ENCODE measurements around the gene IL1RAPL2.

Gene IL1RAPL2

DNA sequence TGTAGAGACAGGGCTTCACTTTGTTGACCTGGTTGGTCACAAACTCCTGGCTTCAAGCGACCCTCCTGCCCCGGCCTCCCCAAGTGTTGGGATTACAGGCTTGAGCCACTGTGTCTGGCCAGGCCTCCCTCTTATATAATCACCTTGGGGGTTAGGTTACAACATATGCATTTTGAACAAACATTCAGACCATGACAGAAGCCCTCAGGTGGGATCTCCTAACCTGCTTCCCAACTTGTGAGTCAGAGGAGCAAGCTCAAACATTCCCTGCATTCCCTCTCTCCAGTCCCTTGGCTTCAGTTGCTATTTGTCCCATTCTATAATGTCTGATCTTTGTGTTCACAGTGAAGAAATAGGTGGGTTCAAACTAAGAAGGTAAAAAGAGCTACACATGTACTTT lies 1179.9 kb downstream of the IL1RAPL2 start:
- TF ChIP-seq, protein P1, sequence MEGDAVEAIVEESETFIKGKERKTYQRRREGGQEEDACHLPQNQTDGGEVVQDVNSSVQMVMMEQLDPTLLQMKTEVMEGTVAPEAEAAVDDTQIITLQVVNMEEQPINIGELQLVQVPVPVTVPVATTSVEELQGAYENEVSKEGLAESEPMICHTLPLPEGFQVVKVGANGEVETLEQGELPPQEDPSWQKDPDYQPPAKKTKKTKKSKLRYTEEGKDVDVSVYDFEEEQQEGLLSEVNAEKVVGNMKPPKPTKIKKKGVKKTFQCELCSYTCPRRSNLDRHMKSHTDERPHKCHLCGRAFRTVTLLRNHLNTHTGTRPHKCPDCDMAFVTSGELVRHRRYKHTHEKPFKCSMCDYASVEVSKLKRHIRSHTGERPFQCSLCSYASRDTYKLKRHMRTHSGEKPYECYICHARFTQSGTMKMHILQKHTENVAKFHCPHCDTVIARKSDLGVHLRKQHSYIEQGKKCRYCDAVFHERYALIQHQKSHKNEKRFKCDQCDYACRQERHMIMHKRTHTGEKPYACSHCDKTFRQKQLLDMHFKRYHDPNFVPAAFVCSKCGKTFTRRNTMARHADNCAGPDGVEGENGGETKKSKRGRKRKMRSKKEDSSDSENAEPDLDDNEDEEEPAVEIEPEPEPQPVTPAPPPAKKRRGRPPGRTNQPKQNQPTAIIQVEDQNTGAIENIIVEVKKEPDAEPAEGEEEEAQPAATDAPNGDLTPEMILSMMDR (conservative IDR thresholded peaks at IDR 0.05; ENCODE audit: low read depth, low read length): no peak
- no peak for DNase-seq (ENCODE audit: low read depth)
- no peak overlapping the region for H3K4me3 ChIP-seq (ENCODE audit: low read depth, low read length)

DNA sequence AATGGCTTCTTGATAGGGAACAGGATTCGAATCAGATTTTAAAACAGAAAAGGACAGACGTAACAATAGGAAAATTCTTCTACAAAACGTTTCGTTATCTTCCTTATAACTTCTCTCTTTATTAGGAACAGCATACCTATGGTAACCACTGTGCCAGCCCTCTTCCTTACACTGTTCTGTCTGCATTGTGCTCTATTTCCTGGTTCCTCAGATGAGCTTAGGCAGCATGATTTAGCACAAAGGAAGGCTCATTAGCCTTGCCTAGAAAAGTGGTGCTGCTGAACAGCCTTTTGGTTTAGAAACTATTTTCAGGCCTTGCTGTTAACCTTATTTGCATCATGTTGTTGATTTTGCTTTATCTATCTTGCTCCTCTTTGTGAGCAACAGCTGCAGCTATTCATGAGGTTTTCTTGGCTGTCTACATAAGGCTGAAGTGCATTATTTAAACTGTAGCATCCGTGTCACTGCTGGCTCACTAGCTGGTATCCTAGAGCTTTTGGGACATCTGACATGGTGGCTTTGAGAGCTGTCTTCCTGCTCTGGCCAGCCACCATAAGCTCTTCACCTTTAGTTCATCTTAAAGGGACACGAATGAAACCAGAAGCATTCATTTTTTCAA lies 1186.4 kb downstream of the IL1RAPL2 start:
- TF ChIP-seq, protein P1 (conservative IDR thresholded peaks at IDR 0.05; ENCODE audit: low read depth, low read length): no peak

DNA sequence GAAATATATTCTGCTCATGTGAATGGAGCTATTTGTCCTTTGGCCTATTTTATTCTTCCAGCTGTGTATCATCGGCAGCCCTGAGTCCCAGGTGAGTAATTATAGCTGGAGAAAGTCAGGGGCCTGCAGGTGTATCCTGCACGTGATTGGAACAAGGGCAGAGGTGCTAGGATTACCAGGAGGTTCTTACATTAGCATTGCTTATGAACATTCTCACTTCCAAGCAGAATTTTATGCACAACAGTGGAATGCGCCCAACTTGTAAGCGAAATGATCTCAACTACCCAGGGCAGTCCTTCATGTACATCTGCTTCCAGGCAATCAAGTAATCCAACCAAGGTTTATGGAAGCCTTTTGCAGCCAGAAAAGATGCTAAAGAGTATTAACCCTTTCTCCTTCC lies 1187.4 kb downstream of the IL1RAPL2 start:
- DNase-seq (ENCODE audit: low read depth): no peak

More for the DNA sequence above, 1186.4 kb downstream of the IL1RAPL2 start:
- no peak for DNase-seq (ENCODE audit: low read depth)
- no peak overlapping the region for H3K4me3 ChIP-seq (ENCODE audit: low read depth, low read length)

DNA sequence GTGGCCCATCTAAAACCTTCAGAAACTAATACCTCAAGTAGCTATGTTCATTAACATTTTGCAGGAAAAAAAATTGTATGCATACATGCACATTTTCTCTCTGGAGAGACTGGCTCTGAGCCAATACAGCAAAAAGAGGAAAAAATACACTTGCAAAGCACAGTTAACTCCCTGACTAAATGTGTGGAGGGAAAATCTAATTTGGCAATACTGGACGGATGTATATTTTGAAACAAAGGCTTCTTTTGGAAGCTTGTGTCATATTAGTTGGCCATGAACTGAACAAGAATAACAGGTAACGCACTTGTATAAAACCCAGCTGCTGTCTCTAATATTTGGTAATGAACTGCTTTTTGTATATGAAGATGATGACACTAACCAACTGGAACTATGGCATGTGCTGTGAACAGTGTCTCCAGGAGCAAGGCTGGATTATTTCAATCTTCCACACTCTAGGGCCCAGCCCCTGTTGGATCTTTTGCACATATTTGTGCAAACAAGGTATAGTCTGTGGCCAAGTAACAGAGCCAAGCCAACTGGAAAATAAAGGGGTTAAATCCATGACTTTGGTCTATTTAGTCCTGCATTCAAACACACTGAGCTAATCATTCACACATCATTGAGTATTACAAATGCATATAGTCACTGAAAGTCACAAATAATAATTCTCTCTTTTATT lies 1188.4 kb downstream of the IL1RAPL2 start:
- DNase-seq (ENCODE audit: low read depth): no peak
- TF ChIP-seq, protein P1 (conservative IDR thresholded peaks at IDR 0.05; ENCODE audit: low read depth, low read length): no peak
- no peak overlapping the region for H3K4me3 ChIP-seq (ENCODE audit: low read depth, low read length)

More for the DNA sequence above, 1187.4 kb downstream of the IL1RAPL2 start:
- H3K4me3 ChIP-seq (ENCODE audit: low read depth, low read length): no peak overlapping the region
- TF ChIP-seq, protein P1 (conservative IDR thresholded peaks at IDR 0.05; ENCODE audit: low read depth, low read length): no peak

DNA sequence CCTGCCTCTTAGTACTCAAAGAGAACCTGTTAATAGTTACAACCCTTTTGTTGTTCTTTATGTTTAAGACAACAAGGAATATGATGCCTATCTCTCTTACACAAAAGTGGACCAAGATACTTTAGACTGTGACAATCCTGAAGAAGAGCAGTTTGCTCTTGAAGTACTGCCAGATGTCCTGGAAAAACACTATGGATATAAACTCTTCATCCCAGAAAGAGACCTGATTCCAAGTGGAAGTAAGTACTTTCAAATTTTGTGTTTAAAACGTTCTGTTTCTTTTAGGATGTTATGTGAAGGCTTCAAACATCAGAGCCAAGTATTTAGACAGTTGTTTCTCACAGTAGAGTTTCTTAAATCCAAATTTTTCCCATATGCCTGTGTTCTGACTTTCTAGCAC lies 1189.1 kb downstream of the IL1RAPL2 start:
- TF ChIP-seq, protein P1 (conservative IDR thresholded peaks at IDR 0.05; ENCODE audit: low read depth, low read length): no peak
- DNase-seq (ENCODE audit: low read depth): no peak
- no peak overlapping the region for H3K4me3 ChIP-seq (ENCODE audit: low read depth, low read length)

DNA sequence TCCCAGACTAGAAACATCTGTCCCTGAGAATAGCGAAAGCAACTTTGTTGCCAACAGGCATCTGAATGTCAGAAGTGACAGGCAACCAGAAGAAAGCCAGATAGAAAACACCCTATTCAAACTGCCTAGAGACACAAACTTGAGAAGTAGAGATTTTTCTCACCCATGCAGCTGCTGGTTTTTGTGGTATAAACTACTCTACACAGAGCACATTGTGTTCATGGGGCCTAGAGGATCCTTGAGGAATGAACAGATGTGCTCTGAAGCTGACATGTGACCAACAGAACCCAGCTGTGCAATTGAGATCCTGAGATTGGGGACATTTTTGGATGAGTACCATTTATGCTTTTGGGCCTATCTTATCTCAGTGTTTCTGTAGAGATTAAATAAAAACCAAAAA lies 1192.8 kb downstream of the IL1RAPL2 start:
- no peak overlapping the region for H3K4me3 ChIP-seq (ENCODE audit: low read depth, low read length)
- no peak for DNase-seq (ENCODE audit: low read depth)
- TF ChIP-seq, protein P1 (conservative IDR thresholded peaks at IDR 0.05; ENCODE audit: low read depth, low read length): no peak

DNA sequence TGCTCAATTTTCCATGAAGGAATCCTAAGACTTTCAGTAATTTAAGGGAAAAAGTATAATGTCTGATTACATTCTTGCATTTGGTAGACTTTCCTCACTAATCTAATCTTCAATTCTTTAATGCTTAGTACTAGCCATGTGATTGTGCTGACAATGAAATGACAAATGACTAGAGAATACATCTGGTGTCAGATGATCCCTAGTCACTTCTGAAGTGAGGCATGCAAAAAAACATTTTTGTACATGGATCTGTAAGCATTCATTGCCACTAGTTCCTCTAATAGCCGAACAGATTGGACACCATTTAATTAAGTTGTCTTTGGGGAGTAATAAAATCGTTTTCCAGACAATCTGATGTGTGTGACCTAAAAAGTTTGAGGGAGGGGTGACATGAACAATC lies 1193.6 kb downstream of the IL1RAPL2 start:
- no peak overlapping the region for H3K4me3 ChIP-seq (ENCODE audit: low read depth, low read length)
- no peak for DNase-seq (ENCODE audit: low read depth)
- TF ChIP-seq, protein P1 (conservative IDR thresholded peaks at IDR 0.05; ENCODE audit: low read depth, low read length): no peak

All from choroid plexus epithelial cell (primary cell).